Embryonic facial prominence (tissue), 1 donor: Measurements from ENCODE around the gene PTGFRN.
"Not testable (repeated sequence)": the region's sequence is repeated elsewhere in the genome, so short reads cannot be mapped to it uniquely, and the experiment has no call there.

ENCODE experiments used
- DNase-seq: peaks from one replicate; pipeline ENCODE4 v3.0.0-alpha.2; 2016; ENCODE audit errors: extremely low spot score

PTGFRN gene

GRCh38 chr1:116971965-116972673 lies 62.4 kb downstream of the PTGFRN start:
- no peak for DNase-seq

GRCh38 chr1:116972674-116973030 lies 62.9 kb downstream of the PTGFRN start:
- DNase-seq: no peak

- DNase-seq: not testable (repeated sequence)
These were observed 70.6 kb downstream of the PTGFRN start for GRCh38 chr1:116980309-116980708.

- DNase-seq: no peak
These were observed 71.9 kb downstream of the PTGFRN start for GRCh38 chr1:116981521-116982037.

GRCh38 chr1:116982319-116983004 lies 72.7 kb downstream of the PTGFRN start:
- DNase-seq: no peak

- no peak for DNase-seq
These were observed 73.4 kb downstream of the PTGFRN start for GRCh38 chr1:116983112-116983511.

- DNase-seq: no peak
These were observed 74.0 kb downstream of the PTGFRN start for GRCh38 chr1:116983678-116984077.

- DNase-seq: no peak
These were observed 74.9 kb downstream of the PTGFRN start for GRCh38 chr1:116984406-116985160.

- no peak for DNase-seq
These were observed 76.9 kb downstream of the PTGFRN start for GRCh38 chr1:116986421-116987255.

- DNase-seq: no peak
These were observed 77.5 kb downstream of the PTGFRN start for GRCh38 chr1:116987256-116987555.

DNA sequence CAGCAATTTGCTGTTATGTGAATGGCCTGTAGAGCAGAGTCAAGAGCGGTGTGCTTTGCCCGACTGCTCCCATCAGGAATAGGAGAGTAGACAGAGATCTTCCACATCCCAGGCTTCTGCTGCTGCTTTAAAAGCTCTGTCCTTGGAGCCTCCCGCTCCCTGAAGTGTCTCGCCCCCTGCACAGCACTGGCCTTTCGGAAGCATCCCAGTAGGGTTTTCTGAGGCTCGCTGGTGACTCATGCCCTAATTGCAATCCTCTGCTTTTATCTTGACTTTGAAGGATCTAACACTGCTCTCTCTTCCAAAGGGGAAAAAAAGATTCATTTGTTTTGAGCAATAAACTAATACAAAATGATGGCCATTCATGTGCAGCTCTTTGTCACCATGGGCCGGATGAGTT lies 78.5 kb downstream of the PTGFRN start:
- no peak for DNase-seq

DNA sequence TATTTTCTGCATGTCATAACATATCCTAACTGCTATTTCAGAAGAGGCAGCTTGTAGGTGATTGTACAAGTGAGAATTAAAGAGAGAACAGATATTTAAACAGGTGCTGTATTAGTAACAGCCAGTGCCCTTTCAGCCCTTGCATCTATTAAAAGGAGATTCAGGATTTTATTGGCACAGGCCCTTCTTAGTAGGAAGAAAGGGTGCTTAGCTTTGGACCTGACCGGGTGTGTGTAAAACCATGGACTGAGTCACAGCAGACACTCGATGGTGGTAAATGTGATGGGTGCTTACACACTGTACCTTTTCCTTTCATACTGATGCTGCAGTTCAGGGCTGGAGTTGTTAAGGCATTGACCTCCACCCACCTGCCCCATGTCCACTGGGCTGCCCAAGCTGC lies 79.2 kb downstream of the PTGFRN start:
- no peak for DNase-seq

DNA sequence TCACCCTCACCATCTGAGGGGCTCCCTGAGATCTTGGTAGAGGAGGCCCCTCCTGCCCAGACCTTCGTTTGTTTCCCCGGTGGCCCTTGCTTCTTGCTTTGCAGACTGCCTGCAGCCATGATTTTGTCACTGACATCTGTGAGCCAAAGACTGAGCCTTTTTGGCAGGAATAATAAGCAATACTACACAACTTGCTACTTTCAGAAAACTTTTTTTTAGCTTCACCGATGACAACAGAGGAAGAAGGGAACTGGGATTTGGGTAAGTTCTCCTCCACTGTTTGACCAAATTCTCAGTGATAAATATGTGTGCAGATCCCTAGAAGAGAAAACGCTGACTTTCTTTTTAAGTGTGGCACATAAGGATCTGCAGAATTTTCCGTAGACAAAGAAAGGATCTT lies 80.1 kb downstream of the PTGFRN start:
- DNase-seq: no peak

DNA sequence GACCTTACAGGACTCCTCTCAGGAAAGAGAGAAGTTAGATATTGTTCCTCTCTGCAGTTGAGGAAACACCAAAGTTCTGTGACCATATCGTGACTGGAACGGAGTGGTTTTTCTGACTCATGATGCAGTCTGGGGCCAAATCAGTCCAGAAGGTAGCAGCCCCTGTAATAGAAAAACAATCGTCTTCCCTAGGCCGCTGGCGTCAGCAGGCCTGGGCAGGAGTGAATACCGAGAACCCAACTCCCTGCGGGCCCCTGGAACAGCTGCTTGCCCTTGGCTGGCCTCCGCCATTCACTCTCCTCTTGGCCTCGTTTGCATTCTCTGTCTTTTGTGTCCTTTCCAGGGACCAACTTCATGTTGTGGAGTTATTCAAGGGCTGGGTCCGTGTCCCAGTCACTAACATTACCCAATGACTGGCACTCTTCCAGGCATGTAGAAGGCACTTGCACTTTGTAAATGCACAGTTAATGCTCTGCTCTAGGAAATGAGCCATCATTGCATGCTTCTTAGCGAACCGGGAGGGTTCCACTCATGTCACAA lies 81.0 kb downstream of the PTGFRN start:
- no peak for DNase-seq

DNA sequence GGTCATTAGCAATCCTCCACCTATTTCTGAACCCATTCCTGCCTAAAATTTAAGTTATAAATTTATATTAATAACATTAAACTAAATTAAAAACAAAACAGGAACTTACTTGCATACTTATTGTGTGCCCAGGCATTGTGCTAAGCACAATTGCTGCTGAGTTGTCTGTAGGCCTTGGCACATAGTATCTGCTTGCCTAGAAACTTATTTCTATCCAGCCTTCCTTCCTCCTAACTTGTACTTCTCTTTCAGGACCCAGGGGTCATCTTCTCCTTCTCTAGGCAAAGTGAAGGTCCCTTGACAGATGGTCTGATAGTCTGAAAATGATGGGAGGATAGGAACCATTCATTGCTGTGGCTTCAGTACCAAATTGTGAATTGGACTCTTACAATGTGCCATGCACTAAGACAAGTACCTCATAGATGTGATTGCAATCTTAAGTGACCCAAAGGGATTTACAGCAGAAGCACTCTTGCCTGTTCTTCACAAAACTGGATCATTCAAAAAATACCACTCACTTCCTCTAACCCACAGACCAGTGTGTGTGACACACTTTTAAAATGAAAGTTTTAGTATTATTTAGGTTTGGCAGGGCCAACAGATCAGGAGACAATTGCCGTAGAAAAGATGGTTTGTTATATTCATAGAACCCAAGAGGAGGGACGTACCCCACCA lies 81.6 kb downstream of the PTGFRN start:
- DNase-seq: no peak

GRCh38 chr1:116991918-116992317 lies 82.2 kb downstream of the PTGFRN start:
- no peak for DNase-seq

- no peak for DNase-seq
These were observed 83.6 kb downstream of the PTGFRN start for GRCh38 chr1:116993286-116993685.

GRCh38 chr1:116994411-116994810 lies 84.7 kb downstream of the PTGFRN start:
- no peak for DNase-seq

DNA sequence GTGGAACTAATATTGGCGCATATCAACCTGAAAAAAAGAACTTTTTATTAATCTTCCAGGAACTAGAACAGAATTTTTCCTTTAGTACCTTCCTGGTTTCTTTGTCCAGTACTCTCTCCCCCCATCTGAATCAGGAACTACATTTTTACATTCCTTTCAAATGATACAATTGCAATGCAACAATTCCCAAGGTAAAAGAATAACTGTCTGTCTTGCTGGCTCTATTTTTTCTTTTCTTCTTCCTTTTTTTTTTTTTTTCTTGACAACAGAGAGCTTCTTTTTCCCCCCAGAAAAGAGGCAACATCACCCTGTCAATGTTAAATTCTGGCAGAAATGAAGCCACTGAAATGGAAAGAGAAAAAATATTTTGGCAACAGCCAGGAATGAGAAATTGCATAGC lies 87.3 kb downstream of the PTGFRN start:
- DNase-seq: no peak

GRCh38 chr1:116997636-116998035 lies 87.9 kb downstream of the PTGFRN start:
- no peak for DNase-seq

DNA sequence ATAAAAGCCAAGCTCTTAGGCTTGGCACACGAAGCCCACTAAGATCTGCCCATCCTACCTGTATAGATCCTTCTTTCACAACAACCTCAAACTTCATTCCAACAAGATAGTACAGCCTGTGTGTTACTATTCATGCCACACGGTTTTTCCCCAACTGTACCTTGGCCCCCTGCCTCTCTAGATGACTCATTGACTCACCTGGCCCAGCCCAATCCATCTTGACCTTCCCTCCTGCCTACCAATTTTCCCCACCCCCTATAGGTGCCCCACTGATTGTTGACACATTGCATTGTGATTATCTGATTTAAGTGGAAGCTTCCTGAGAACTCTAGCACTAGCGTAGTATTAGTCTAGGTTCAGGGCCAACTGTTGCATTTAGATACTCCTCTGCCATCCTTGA lies 89.9 kb downstream of the PTGFRN start:
- DNase-seq: no peak
